IMR-90 (cell line): ENCODE measurements around the gene CARMIL1. TPM values are rescaled to one million over a fixed set of nuclear protein-coding genes. Genes with fewer than 3 reads are reported as not detected.

Experiments
- ATAC-seq: fragments of 200-7000 bp; cut with Tn5 transposase; 2 replicates; pipeline ENCODE4 v1.9.1; 2020; ENCODE audit warnings: low read depth, mild to moderate bottlenecking, moderate library complexity
- BruUV-seq: library from RNA; stranded (reverse); fragments of 400-500 nt; replicated peaks from 2 replicates; lab custom pipeline; 2021; lab: Mats Ljungman, UMichigan
- CTCF ChIA-PET: fragments of 300-600 bp; formaldehyde crosslinking; extraction: SDS; loops from one replicate; lab custom pipeline; 2021; ENCODE audit warnings: antibody characterized with exemption; lab: Yijun Ruan, JAX
- POLR2A ChIA-PET: fragments of 300-600 bp; sonication (Branson Sonifier 250); formaldehyde crosslinking; loops from one replicate; lab custom pipeline; 2022; ENCODE audit warnings: antibody characterized with exemption; ENCODE audit not compliant: unreplicated experiment; lab: Charles Lee
- DNase-seq: peaks from one replicate; pipeline ENCODE4 v3.0.0; 2013
- H2AFZ ChIP-seq: replicated peaks from 2 replicates; pipeline ENCODE3; 2013; ENCODE audit warnings: low read length, mild to moderate bottlenecking; ENCODE audit not compliant: poor library complexity
- H2AK5ac ChIP-seq: 2 replicates; pipeline ENCODE4 v1.6.1; 2013; ENCODE audit warnings: low read depth, low read length, inconsistent platforms
- H2AK9ac ChIP-seq: replicated peaks from 2 replicates; pipeline ENCODE3; 2013; ENCODE audit warnings: mild to moderate bottlenecking, low read depth, low read length, moderate library complexity; ENCODE audit not compliant: poor library complexity
- H2BK120ac ChIP-seq: 2 replicates; pipeline ENCODE4 v1.6.1; 2013; ENCODE audit warnings: low read depth, low read length, inconsistent platforms
- H2BK15ac ChIP-seq: 3 replicates; pipeline ENCODE4 v1.6.1; 2013; ENCODE audit warnings: low read depth, low read length, inconsistent platforms
- H2BK20ac ChIP-seq: 2 replicates; pipeline ENCODE4 v1.6.1; 2013; ENCODE audit warnings: low read depth, mild to moderate bottlenecking, inconsistent platforms, low read length, moderate library complexity
- H2BK5ac ChIP-seq: 2 replicates; pipeline ENCODE4 v1.6.1; 2013; ENCODE audit warnings: mild to moderate bottlenecking, low read depth, low read length, inconsistent platforms; ENCODE audit not compliant: poor library complexity, severe bottlenecking
- H3K14ac ChIP-seq: replicated peaks from 2 replicates; pipeline ENCODE4 v1.6.1; 2013; ENCODE audit warnings: low read depth, low read length, inconsistent platforms
- H3K18ac ChIP-seq: 2 replicates; pipeline ENCODE4 v1.6.1; 2013; ENCODE audit warnings: low read depth, low read length, control low read depth
- H3K23ac ChIP-seq: 2 replicates; pipeline ENCODE4 v1.6.1; 2013; ENCODE audit warnings: low read depth, low read length, inconsistent platforms
- H3K27ac ChIP-seq: 2 replicates; pipeline ENCODE4 v1.5.1; 2013; ENCODE audit warnings: mild to moderate bottlenecking, control low read depth, low read length; ENCODE audit not compliant: insufficient read depth
- H3K27me3 ChIP-seq: 2 replicates; pipeline ENCODE4 v1.6.1; 2013; ENCODE audit warnings: low read length; ENCODE audit not compliant: control insufficient read depth, insufficient read depth
- H3K36me3 ChIP-seq: 2 replicates; pipeline ENCODE4 v1.6.1; 2013; ENCODE audit warnings: low read length, mixed read lengths; ENCODE audit not compliant: control insufficient read depth, insufficient read depth
- H3K4ac ChIP-seq: 2 replicates; pipeline ENCODE4 v1.6.1; 2013; ENCODE audit warnings: low read depth, low read length, inconsistent platforms
- H3K4me1 ChIP-seq: 2 replicates; pipeline ENCODE4 v1.6.1; 2013; ENCODE audit warnings: low read length, mixed read lengths; ENCODE audit not compliant: control insufficient read depth, insufficient read depth
- H3K4me2 ChIP-seq: 2 replicates; pipeline ENCODE4 v1.6.1; 2013; ENCODE audit warnings: low read depth, mild to moderate bottlenecking, control low read depth, low read length, moderate library complexity
- H3K4me3 ChIP-seq: 2 replicates; pipeline ENCODE4 v1.5.1; 2013; ENCODE audit warnings: low read depth, mild to moderate bottlenecking, control low read depth, low read length, moderate library complexity; ENCODE audit not compliant: insufficient read depth
- H3K56ac ChIP-seq: 2 replicates; pipeline ENCODE4 v1.6.1; 2013; ENCODE audit warnings: low read length, inconsistent platforms; ENCODE audit not compliant: insufficient read depth; ENCODE audit errors: extremely low read depth
- H3K79me1 ChIP-seq, 2 experiments: 2 replicates each; pipeline ENCODE4 v1.6.1; 2013; ENCODE audit warnings: low read length in 2 of 2, inconsistent platforms in 1 of 2, low read depth in 1 of 2
- H3K9ac ChIP-seq: 2 replicates; pipeline ENCODE4 v1.6.1; 2013; ENCODE audit warnings: low read depth, low read length, control low read depth
- H3K9me1 ChIP-seq: 2 replicates; pipeline ENCODE4 v1.6.1; 2013; ENCODE audit warnings: low read length, inconsistent platforms; ENCODE audit not compliant: insufficient read depth
- H3K9me3 ChIP-seq: 2 replicates; pipeline ENCODE4 v1.6.1; 2013; ENCODE audit warnings: low read length; ENCODE audit not compliant: control insufficient read depth, insufficient read depth
- H4K20me1 ChIP-seq: 2 replicates; pipeline ENCODE4 v1.6.1; 2013; ENCODE audit warnings: low read length, inconsistent platforms; ENCODE audit not compliant: insufficient read depth
- H4K5ac ChIP-seq: 2 replicates; pipeline ENCODE4 v1.6.1; 2013; ENCODE audit warnings: mild to moderate bottlenecking, low read depth, low read length, control low read depth
- H4K8ac ChIP-seq, 2 experiments: 2 replicates each; pipeline ENCODE4 v1.6.1; 2013; ENCODE audit warnings: low read depth in 2 of 2, low read length in 2 of 2, control low read depth in 1 of 2, inconsistent platforms in 1 of 2
- H4K91ac ChIP-seq: 2 replicates; pipeline ENCODE4 v1.6.1; 2013; ENCODE audit warnings: low read depth, low read length, inconsistent platforms; ENCODE audit not compliant: insufficient read depth
- BHLHE40 ChIP-seq: fragments of 150-350 bp; IDR thresholded peaks from 2 replicates; pipeline ENCODE4 v1.6.1; 2016; ENCODE audit warnings: mild to moderate bottlenecking, low read depth, low read length
- RFX5 ChIP-seq: IDR thresholded peaks from 2 replicates; pipeline ENCODE4 v1.8.0; 2012; ENCODE audit warnings: low read depth, mild to moderate bottlenecking, low read length, moderate library complexity
- WGBS, 2 experiments: methylation state at CpG; one replicate each; pipeline versions ENCODE4 v1.1.5 to v1.1.7; 2013; ENCODE audit warnings: missing lambda C conversion rate in 2 of 2; ENCODE audit not compliant: insufficient read length in 1 of 2; ENCODE audit errors: extremely low coverage in 2 of 2; 5-methylcytosine and 5-hydroxymethylcytosine counted together
- dilution Hi-C: fragments of 300-500 bp; cut with HindIII; formaldehyde crosslinking; loops from one replicate; pipeline ENCODE4 v1.14.3; 2018; ENCODE audit warnings: low sequenced_read_pairs; ENCODE audit not compliant: unreplicated experiment
- in situ Hi-C: fragments of 300-500 bp; cut with MboI; formaldehyde crosslinking; loops from 3 replicates; pipeline ENCODE4 v1.14.3; 2019; ENCODE audit warnings: low sequenced_read_pairs, inconsistent platforms, mixed read lengths
- intact Hi-C: fragments of 100-400 bp; cut with micrococcal nuclease; formaldehyde crosslinking; loops from 2 replicates; pipeline ENCODE4 v1.10.0; 2022
- polyA plus RNA-seq, 3 experiments: library from polyadenylated mRNA; depleted of rRNA; stranded (reverse); fragments of >200 nt; gene quantifications; 2 replicates each; pipeline ENCODE4 v1.2.3, GENCODE V29; 2012; ENCODE audit warnings: low replicate concordance in 1 of 3
- total RNA-seq: library from RNA; depleted of rRNA; stranded (reverse); fragments of >200 nt; gene quantifications from 2 replicates; pipeline ENCODE4 v1.2.3, GENCODE V29; 2012

The CARMIL1 gene
- total and polyA plus RNA-seq, 2 of the 4 experiments (the other 2 are of a cell fraction), result 1.3 to 2.9 TPM

GRCh38 chr6:25462235-25462897 lies 183.2 kb downstream of the CARMIL1 start:
- in situ Hi-C loops, result no loop called here
- Histone ChIP-seq H3K36me3 (no peaks in the 10 kb centered on the region), H4K8ac (no peak overlapping the region), H3K4ac (no peak overlapping the region), H3K4me1 (no peaks in the 10 kb centered on the region), H4K5ac (no peak overlapping the region), H2BK15ac (no peak overlapping the region), H2BK120ac (no peak overlapping the region), H3K56ac (no peak overlapping the region), H3K4me3 (no peak overlapping the region), H3K14ac (no peak overlapping the region), H3K9me3 (no peaks in the 10 kb centered on the region), H2BK5ac (no peak overlapping the region), H4K20me1 (no peaks in the 10 kb centered on the region), H3K4me2 (no peak overlapping the region), H3K27me3 (no peaks in the 10 kb centered on the region), H3K79me1 (no peaks in the 10 kb centered on the region), H4K91ac (no peak overlapping the region), H3K9me1 (no peaks in the 10 kb centered on the region), H2BK20ac (no peak overlapping the region), H3K9ac (no peak overlapping the region), H2AFZ (no peak overlapping the region), H3K27ac (no peak overlapping the region), H3K18ac (no peak overlapping the region), H3K23ac (no peak overlapping the region), H2AK9ac (no peak overlapping the region), H2AK5ac (no peak overlapping the region)
- ChIA-PET POLR2A (no interaction called here), CTCF (no interaction called here)
- no peak for DNase-seq
- TF ChIP-seq BHLHE40 (no peak), RFX5 (no peak)
- no TSS peak for BruUV-seq
- no CpG with 5 or more reads among the region's 7 CpGs for WGBS, 2 experiments
- dilution Hi-C loops, result no loop called here
- intact Hi-C loops, result no loop called here
- ATAC-seq, result no peak
